Liver (tissue), 3 donors: Measurements from ENCODE around the gene AGFG1.

Source experiments
- CTCF ChIP-seq: fragments of 150-350 bp; IDR thresholded peaks from 2 replicates; pipeline ENCODE4 v1.5.1; 2017; ENCODE audit warnings: improper control_type of control experiment, low read depth, low read length; ENCODE audit not compliant: missing input control
- RAD21 ChIP-seq, 2 donors: IDR thresholded peaks; 2 replicates each; pipeline ENCODE4 v1.6.1; 2016; ENCODE audit warnings: antibody characterized with exemption in 2 of 2, mild to moderate bottlenecking in 2 of 2
- donor health status: healthy.
- donor health status: healthy.

GRCh38 chr2:227488045-227488444, 16.1 kb downstream of the AGFG1 start:
- TF ChIP-seq CTCF (no peak), RAD21 (IDR thresholded peaks at IDR 0.05) (no peak)
